GM19328 (cell line): ENCODE results near the gene ACACB.

Experiments
- ATAC-seq: cut with Tn5 transposase; IDR thresholded peaks from one replicate; pipeline ENCODE4 v1.9.1; 2021; ENCODE audit warnings: mild to moderate bottlenecking, moderate library complexity; ENCODE audit not compliant: unreplicated experiment

Gene ACACB

GRCh38 chr12:109247831-109248654, 131.7 kb downstream of the ACACB start:
- no peak for ATAC-seq

GRCh38 chr12:109250523-109250922, 134.1 kb downstream of the ACACB start:
- ATAC-seq, result no peak

GRCh38 chr12:109252799-109253198, 136.4 kb downstream of the ACACB start:
- no peak for ATAC-seq

GRCh38 chr12:109253913-109254544, 137.6 kb downstream of the ACACB start:
- no peak for ATAC-seq

- no peak for ATAC-seq
Observed at GRCh38 chr12:109255377-109255776, 139.0 kb downstream of the ACACB start.

- ATAC-seq, result no peak
Observed at GRCh38 chr12:109256011-109256410, 139.6 kb downstream of the ACACB start.

- no peak for ATAC-seq
Observed at GRCh38 chr12:109258201-109258600, 141.8 kb downstream of the ACACB start.

GRCh38 chr12:109258607-109259544, 142.5 kb downstream of the ACACB start:
- no peak for ATAC-seq

- no peak for ATAC-seq
Observed at GRCh38 chr12:109259545-109259895, 143.1 kb downstream of the ACACB start.

GRCh38 chr12:109261087-109261486, 144.7 kb downstream of the ACACB start:
- no peak for ATAC-seq

- ATAC-seq, result no peak
Observed at GRCh38 chr12:109261939-109262338, 145.6 kb downstream of the ACACB start.

- ATAC-seq, result no peak
Observed at GRCh38 chr12:109263439-109263838, 147.1 kb downstream of the ACACB start.

- ATAC-seq, result no peak
Observed at GRCh38 chr12:109264095-109264942, 147.9 kb downstream of the ACACB start.

GRCh38 chr12:109264943-109265650, 148.7 kb downstream of the ACACB start:
- ATAC-seq, result no peak

- no peak for ATAC-seq
Observed at GRCh38 chr12:109266106-109266879, 149.9 kb downstream of the ACACB start.

- no peak for ATAC-seq
Observed at GRCh38 chr12:109267361-109267760, 151.0 kb downstream of the ACACB start.

GRCh38 chr12:109268896-109269295, 152.5 kb downstream of the ACACB start:
- no peak for ATAC-seq

- no peak for ATAC-seq
Observed at GRCh38 chr12:109269428-109269827, 153.0 kb downstream of the ACACB start.

GRCh38 chr12:109270494-109270893, 154.1 kb downstream of the ACACB start:
- ATAC-seq, result no peak
